HG03097 (cell line): ENCODE measurements around the gene TPTE.
"Not testable (repeated sequence)": the region's sequence is repeated elsewhere in the genome, so short reads cannot be mapped to it uniquely, and the experiment has no call there.

Experiments used
- ATAC-seq: cut with Tn5 transposase; IDR thresholded peaks from one replicate; pipeline ENCODE4 v1.9.1; 2021; ENCODE audit not compliant: unreplicated experiment, low FRiP score

TPTE gene

GRCh38 chr21:10616061-10616460, 94.7 kb downstream of the TPTE start:
- not testable (repeated sequence) for ATAC-seq

DNA sequence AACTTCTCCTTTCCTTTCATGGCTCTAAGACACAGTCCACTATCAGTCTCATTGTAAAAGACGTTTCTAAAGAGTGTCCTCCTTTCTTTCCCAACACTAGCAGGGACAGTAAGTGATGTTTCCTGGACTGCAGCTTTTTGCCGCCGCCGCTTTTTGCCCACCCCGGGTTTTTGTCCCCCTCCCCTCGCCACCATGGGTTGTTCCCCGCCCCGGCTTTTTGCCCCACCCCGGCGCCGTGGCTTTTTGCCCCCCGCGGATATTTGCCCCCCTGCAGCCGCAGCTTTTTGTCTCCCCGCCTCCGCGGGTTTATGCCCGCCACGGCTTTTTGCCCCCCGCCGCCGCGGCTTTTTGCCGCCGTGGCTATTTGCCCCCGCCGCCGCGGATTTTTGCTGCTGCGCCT, 95.2 kb downstream of the TPTE start:
- no peak for ATAC-seq

DNA sequence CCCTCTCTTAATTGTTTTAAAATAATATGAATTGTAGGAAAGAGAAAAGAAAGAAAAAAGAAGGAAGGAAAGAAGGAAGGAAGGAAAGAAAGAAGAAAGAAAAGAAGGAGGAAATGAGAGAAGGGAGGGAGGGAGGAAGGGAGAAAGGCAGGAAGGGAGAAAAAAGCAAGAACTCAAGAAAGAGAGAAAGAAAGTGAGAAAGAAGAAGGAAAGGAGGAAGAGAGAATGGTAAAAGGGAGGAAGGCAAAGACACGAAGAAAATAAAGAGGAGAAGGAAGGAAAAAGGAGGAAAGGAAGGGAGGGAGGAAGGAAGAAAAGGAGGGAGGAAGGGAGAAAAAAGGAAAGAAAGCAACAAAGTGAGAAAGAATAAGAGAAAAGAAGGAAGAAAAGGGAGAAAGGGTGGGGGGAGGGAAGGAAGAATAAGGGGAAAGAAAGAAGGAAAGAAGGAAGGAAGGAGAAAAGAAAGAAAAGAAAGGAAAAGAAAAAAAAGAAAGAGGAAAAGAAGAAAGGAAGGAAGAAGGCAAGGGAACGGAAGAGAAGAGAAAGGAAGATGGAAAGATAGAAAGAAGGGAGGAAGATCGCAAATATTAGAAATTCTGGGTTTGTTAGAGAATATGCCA, 95.9 kb downstream of the TPTE start:
- not testable (repeated sequence) for ATAC-seq

GRCh38 chr21:10627316-10627863, 106.0 kb downstream of the TPTE start:
- no peak for ATAC-seq

DNA sequence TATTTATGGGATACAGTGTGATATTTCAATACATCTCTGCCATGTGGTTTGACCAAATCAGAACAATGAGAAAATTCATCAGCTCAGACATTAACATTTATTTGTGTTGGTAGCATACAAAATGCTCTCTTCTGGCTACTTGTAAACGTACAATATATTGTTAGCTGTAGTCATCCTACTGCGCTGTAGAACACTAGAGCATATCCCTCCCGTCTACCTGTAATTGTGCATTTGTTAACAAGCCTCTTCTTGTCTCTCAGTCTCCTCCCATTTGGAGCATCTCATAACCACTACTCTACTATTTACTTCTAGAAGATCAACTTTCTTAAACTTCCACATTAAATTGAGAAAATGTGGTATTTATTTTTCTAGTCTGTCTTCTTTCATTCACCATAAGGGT, 107.9 kb downstream of the TPTE start:
- ATAC-seq: not testable (repeated sequence)

DNA sequence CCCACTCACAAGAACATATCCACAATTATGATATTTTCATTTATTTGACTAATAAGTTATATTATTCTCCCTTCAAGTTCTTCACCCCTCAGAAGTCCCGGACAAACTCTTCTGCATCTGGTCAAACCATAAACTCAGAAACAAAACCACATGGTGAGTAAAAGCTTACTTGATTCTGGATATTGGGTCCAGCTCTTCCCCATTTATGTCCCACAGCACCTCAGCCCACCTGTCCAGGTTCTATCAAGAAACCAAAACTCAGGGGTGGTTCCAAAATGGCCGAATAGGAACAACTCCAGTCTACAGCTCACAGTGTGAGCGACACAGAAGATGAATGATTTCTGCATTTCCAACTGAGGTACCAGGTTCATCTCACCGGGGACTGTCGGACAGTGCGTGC, 109.4 kb downstream of the TPTE start:
- ATAC-seq: not testable (repeated sequence)

GRCh38 chr21:10631316-10631715, 109.9 kb downstream of the TPTE start:
- ATAC-seq: not testable (repeated sequence)

GRCh38 chr21:10638144-10638543, 116.8 kb downstream of the TPTE start:
- ATAC-seq: not testable (repeated sequence)

GRCh38 chr21:10639123-10639522, 117.7 kb downstream of the TPTE start:
- ATAC-seq: no peak

- not testable (repeated sequence) for ATAC-seq
Measured at GRCh38 chr21:10639746-10640145, 118.4 kb downstream of the TPTE start.

DNA sequence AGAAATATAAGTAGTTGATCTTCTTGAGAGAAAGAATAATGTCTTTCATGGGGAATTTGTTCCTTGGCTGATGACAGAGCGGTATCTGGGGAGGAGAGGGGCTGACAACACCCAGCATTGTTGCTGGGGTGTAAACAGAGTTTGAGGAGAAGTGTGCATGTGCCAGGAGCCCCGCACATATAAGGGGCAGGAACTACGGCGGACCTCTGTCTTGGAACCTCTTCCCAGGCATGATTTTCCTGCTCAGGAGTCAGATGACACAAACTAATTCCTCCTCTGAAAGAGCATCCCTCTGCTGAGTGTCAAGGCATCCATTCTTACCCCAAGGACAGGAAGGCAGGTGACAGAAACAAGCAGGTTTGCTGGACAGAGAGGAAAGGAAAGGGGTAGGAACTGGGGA, 119.1 kb downstream of the TPTE start:
- ATAC-seq: no peak

DNA sequence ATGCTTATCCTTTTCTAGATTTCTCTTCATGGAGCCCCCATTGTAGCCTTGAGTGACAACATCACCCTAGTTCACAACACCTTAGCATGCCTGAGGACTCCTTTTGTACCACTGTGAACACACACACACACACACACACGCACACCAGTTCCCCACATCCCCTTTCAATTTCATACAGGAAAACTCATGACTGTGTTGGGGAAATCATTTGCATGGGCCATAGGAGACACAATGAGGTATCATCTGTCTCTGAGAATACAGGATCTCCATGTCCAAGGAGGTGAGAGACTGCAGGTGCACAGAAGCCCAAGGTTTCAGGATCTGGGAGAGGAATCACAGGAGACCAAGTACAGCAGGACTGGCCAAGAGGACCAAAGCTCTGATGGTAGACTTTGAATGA, 119.7 kb downstream of the TPTE start:
- ATAC-seq: no peak

DNA sequence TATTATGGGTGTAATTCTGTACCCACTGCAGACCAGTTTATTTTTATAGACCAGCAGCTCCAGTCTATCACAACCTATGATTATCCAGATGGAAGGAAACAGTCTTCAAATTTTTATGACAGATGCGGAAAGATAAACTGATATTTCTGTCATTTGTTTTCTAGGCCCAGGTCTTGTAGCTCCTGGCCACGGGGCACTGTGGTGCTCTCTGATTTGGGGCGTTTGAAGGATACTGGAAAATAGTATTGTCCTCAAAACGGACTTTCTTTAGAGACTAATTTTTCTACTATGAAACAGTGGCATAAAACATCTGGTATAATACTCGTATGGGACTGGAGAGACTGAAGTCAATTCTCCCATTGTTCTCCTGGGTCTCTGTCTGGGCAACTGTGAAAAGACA, 124.3 kb downstream of the TPTE start:
- not testable (repeated sequence) for ATAC-seq

DNA sequence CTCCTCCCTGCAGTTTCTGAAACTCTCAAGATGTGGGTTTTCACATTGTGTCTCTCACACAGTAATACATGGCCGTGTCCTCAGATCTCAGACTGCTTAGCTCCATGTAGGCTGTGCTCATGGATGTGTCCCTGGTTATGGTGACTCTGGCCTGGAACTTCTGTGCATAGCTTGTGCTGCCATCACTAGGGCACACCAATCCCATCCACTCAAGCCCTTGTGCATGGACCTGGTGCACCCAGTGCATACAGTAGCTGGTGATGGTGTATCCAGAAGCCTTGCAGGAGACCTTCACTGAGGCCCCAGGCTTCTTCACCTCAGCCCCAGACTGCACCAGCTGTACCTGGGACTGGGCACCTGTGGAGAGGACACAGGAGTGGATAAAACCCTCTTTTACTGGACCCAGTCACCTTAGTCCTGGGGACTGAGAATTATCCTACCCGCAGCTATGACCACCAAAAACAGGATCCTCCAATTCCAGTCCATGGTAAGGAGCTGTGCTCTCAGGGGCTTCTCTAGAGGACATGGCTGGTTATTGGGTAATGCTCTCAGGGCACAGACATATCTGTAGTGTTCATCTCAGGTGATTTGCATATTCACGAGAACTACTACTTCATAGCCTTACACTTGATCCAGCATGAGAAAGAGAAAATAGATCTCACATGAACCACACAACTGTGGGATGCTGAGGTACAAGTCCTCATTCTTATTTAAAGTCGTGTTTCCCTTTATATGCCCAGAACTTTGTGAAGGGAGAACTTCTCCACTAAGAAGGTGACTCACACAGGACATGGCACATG, 128.2 kb downstream of the TPTE start:
- ATAC-seq: not testable (repeated sequence)

- ATAC-seq: not testable (repeated sequence)
Measured at GRCh38 chr21:10650297-10650696, 128.9 kb downstream of the TPTE start.
